Measurements from ENCODE around the gene EXOSC1. TPM values are rescaled to one million over a fixed set of nuclear protein-coding genes. Genes with fewer than 3 reads are reported as not detected.

Gene EXOSC1
- total and polyA plus RNA-seq, 2 of the 13 experiments (the other 11 are each of a cell fraction or from before 2014, with no cell fraction given), result 36.3 to 39.9 TPM

GRCh38 chr10:97490592-97490991 lies 44.8 kb upstream of the EXOSC1 start:
- no peaks in the 10 kb centered on the region for H3K27me3 ChIP-seq (ENCODE audit: control insufficient read depth in 1 of 2, insufficient read depth in 2 of 2, low read length in 2 of 2)
- in situ Hi-C loops (cut with HindIII; ENCODE audit: extremely low pct_ligation_motif_present, low pct_unique_long_range_greater_than_20kb), result no loop called here
- peaks cover 88% of the 10 kb centered on the region for H3K79me2 ChIP-seq (ENCODE audit: insufficient read depth, low read length)
- no peak overlapping the region for H3K9ac ChIP-seq (ENCODE audit: insufficient read depth, low read depth, low read length)
- no peaks in the 10 kb centered on the region for H3K9me3 ChIP-seq (ENCODE audit: low read length)
- WGBS (ENCODE audit: low lambda C conversion rate), result 96% methylated on average over 2 of the region's 2 CpGs
- intact Hi-C loops (cut with micrococcal nuclease; ENCODE audit: unreplicated experiment), result no loop called here
- ChIA-PET POLR2A (no interaction called here), CTCF (ENCODE audit: low intra/inter-chr PET ratio, low total read pairs) (no interaction called here)
- no peak overlapping the region for H3K4me3 ChIP-seq (replicated peaks in 1 of 3; ENCODE audit: insufficient read depth in 1 of 3, low read depth in 2 of 3, low read length in 3 of 3)
- H3K4me1 ChIP-seq (ENCODE audit: insufficient read depth, low read length), result peaks cover 31% of the 10 kb centered on the region
- no peak overlapping the region for H2AFZ ChIP-seq (ENCODE audit: low read length)
- TF ChIP-seq SNAPC5 (CRISPR knock-in tag; IDR thresholded peaks at IDR 0.05; ENCODE audit: borderline replicate concordance), result no peak
- no peak for TF ChIP-seq ZXDC (CRISPR knock-in tag; IDR thresholded peaks at IDR 0.05)
- no peak for TF ChIP-seq MTF2 (CRISPR knock-in tag; IDR thresholded peaks at IDR 0.05; ENCODE audit: borderline replicate concordance)
- TF ChIP-seq REL (CRISPR knock-in tag; conservative IDR thresholded peaks at IDR 0.05), result no peak
- no peak for TF ChIP-seq ZNF574 (CRISPR knock-in tag; IDR thresholded peaks at IDR 0.05)
- no peak for TF ChIP-seq HNRNPLL (IDR thresholded peaks at IDR 0.05; ENCODE audit: low read depth, low read length, poor library complexity, severe bottlenecking)
- no TSS peak for BruUV-seq (replicated peaks)
- no peak for DNase-seq (ENCODE audit: low spot score)
- no peak for ATAC-seq
- H3K36me3 ChIP-seq (replicated peaks in 1 of 2; ENCODE audit: control insufficient read depth in 1 of 2, insufficient read depth in 2 of 2, low read length in 2 of 2), result peaks cover 6 to 22% of the 10 kb centered on the region in 2 experiments
- no peak overlapping the region for H3K4me2 ChIP-seq (ENCODE audit: low read depth, low read length)
- no peak overlapping the region for H3K27ac ChIP-seq (ENCODE audit: extremely low read length, insufficient read depth, low read length)
- peaks cover 20% of the 10 kb centered on the region for H4K20me1 ChIP-seq (ENCODE audit: insufficient read depth, low read length)
- no peak for FAIRE-seq

Measured in HepG2 (cell line).